GM18508 (cell line): Measurements from ENCODE around the gene NCKAP5.

Source experiments
- ATAC-seq: cut with Tn5 transposase; IDR thresholded peaks from one replicate; pipeline ENCODE4 v1.9.1; 2021; ENCODE audit warnings: moderate number of reproducible peaks; ENCODE audit not compliant: insufficient read depth, unreplicated experiment

NCKAP5 gene

DNA sequence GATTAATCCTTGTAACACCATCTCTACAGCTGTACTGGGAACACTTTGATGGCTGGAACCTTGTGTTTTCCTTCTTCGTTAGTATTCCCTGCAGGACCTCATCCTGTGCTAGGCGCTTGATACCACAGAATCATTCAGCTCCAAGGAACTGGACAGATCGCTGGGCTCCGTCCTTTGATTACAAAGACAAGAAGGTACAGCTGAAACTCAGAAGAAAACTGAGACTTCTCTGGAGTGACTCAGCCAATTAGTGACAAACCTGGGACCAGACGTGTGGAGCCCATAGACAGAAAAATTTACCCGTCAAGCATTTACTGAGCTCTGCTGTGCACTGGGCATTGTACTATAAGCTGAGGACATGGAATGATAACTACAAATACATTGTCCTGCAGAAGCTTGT is 67.3 kb downstream of the NCKAP5 start:
- ATAC-seq = no peak

DNA sequence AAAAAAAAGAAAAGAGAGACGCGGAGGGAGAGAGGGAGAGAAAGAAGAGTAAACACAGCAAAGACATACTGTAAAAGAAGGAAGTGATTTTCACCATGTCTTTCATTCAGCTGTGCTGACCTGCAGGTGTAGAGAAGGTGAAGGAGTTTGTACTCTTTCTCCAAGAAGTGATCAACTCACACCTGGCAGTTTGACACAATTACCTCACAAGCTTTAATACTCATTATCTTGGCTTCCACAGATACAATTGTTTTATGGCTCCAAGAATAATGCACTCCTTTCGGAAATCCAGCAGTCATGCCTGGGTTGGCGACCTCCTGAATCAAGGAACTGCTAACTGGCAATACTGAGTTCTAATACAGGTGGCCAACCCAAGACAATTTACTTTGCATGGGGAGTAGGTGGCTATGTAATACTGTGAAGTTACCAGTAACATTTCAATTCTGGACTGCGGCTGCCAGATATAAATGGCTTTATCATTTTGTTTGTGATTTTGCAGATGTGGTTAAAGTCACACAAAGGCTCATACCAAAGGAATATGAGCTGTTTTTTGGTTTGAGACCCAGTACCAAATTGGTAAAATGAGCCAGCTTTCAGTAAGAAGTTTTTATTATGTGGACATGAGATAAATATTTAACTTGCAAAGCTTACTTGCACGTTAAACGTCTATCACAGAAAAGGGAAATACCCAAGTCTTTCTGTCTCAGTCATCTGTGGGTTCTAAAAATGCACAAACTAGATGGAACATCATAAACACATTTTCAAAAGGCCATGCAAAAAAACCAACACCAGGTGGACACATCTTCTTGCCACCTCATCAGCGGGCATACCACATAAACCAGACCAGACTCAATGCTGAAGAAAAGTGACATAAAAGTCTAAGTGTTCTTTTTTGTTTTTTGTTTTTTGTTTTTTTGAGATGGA is 69.3 kb downstream of the NCKAP5 start:
- ATAC-seq = peak; percentile 59

DNA sequence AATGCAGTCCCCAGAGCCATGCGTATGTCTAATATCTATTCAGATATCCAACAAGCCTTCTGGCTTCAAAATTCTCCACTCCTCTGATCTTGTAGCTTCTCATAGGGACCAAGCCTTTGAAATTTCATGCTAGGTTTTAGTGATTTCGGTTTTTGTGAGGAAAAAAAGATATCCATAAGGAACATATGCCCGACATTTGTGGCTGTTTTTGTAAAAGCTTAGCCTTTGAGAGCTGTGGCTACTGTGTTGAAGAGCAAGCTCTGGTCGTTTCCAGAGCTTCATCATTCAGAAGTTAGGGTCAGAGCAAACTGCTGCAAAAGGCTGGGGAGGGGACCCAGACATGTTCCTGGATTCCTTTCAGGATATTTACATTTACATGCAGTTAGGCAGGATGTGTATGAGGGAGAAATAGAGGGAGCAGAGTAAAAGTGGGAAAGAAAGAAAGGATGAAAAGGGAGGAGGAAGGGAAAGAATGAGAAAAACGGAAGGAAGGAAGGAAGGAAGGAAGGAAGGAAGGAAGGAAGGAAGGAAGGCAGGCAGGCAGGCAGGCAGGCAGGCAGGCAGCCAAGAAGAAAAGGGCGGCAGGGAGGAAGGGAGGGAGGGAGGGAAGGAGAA is 70.2 kb downstream of the NCKAP5 start:
- ATAC-seq = no peak

DNA sequence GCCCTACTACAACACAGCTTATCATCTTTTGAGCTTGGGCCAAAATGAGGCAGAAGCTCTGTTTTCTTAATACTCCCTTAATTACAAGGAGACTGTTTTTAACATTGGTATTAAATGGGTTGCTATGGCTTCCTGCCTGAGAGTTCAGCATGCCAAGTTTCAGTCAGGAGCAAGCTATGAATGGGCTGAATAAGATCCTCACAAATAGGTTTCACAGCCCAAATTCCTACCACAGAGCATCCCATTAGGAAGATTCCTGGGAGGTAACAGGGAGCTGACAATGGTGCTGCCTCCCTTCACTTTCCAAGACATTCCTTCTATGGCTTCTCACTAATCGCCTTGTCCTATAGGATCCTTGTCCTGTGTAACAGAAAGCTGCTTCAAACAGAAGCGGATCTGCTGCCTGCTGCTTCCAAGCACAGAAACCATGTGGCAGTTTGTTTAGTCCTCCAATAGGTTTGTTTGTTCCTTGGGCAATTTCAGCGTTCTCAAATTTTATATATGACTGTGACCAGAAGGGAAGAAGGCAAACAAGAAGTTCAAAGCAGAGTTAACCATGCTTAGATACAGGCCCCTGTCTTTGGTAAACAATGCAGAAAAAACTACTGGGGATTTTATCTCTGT is 70.9 kb downstream of the NCKAP5 start:
- no peak for ATAC-seq

DNA sequence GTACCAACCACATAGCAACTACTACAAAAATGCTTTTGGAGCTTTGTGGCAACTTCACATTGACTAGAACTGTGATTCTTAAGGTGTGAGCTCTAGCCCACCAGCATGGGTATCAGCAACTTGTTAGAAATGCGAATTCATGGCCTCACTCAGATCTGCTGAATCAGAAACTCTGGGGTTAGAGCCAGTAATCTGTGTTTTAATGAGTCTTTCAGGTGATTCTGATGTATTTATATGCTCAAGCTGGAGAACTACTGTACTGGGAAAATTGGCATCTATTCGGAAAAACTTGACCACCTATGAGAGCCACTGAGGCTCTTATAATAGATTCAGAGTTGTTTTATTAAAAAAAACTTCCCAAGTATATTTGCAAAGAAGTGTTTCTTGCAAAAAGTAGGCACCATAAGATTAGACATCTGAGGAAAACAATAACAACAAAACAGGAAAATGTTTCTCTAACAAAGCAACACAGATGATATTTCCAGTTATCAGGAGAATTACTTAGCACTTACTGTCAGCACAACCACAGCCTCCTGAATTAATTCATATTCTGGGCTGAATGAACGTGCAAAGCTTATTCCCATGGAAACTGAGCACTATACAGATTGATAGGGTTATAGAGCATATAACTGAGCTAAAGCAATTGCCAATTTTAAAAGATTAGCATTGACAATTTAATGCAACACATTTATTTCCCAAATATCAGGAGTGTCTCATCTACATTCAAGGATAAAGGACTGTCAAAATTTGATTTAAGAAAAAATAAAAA is 71.6 kb downstream of the NCKAP5 start:
- ATAC-seq = no peak

DNA sequence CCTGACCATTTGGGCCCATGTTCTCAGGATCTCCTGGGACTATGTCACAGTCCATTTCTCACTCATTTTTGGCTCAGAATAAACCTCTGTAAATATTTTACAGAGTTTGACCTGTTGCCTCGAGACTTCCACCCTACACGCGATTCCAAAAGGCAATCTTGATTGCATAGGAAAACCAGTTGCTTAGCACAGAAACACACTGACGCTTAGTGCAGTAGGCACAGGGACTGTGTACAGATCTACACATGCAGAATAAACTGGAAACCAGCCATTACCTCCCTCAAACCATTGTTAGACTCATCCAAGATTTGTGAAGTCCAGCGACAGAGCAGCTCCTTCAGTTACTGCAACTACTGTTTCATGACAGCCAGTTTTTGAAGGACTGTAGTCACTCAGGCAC is 73.0 kb downstream of the NCKAP5 start:
- no peak for ATAC-seq

DNA sequence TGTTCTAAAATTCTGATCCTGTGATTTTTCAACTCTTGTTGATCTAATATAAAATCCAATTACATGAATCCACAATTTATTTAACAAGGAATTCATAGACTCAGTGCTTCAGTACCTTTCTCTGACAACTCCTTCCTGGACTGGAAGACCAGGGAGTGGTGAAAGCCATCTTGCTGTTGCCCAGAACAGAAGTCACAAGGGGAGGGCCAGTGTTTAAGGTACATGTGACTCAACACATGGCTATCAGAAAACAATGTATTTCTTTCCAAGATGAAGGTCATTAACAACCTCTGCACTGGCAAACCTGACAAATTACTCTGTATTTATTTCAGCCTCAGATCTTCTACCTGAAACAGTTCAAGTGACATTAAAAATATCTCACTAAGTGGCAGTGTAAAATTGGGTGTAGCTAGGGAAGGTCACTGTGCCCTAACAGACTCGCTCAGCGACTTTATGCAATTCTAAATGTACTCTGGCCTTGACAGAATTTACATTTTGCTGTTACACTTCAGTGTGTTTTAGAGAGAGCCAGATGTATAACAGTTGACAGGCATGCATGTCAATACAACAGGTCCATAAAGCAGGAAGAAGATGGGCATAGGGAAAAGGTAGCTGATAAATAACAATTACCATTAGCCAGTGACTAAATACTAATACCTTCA is 75.4 kb downstream of the NCKAP5 start:
- no peak for ATAC-seq

DNA sequence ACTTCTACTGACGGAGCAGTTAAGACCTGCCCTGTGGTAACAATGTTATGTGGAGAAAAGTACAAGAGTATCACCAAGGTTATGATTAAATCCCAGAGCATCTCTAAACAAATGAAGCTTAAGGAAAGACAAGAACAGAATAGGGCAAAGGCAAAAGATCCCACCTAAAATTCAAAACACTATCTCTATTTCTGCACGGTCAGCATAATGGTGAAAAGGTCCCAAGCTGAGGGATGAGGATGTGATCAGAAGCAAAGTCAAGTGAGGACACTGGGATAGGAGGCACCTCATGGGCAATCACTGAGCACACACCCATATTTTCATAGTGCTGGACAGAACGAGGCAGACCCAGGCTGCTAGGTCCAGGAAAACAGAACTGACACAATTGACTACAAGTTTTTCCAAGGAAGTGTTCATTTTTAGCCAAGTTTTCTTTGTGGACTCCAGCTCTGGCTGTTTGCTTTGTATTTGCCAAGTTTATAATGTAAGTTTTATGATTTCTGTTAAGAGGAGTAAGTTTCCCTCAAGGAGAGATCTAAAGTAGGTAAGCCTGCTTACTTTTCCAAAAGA is 77.8 kb downstream of the NCKAP5 start:
- no peak for ATAC-seq

DNA sequence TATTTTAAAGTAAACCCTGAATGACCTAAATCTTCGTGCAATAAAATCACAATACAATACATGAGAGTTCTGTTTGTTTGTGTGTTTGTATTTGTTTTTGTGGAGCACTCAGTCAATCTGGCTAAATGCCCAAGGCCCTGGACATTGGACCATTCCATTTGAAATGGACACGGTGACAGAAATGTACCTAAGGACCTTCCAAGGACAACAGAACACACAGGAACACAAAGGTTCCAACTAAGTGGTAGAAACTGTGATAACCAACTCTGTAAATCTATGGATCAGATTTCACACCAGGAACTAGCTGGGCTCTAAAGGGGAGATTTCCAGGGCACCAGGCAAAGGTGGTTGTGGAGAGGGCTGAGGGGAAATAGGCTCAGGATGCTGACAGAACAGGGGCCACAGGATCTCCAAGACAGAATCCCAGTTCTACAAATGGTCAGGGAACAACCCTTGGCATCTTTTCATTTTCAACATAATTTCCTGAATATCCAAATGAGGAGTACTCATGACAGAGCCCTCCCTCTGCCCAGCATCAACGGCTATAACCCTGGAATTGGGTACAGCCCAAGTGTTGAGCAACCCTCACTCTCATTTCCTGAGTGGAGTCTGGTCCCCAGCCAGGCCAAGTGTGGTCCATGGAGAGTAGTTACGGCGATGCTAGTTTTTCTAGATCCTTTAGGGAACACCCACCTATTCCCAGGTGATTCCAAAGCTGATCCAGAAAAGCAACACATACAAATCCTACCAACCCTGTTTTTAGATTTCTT is 78.4 kb downstream of the NCKAP5 start:
- no peak for ATAC-seq

DNA sequence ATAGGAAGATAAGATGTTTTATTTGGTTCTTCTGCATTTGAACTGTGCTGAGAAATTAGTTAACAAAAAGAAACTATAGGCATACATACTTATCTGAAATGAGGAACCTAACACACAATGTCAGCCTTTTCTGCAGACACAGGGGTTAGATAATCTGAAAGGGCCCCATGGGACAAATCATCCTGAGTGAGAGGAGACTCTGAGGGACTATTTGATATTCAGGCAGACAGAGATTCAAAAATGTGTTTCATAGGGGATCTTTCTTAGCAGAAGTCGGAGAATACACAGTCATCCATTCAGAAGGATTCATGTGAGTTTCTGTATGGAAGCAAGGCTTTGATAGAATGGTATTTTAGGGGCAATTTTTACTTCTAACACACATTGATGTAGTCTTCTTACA is 79.1 kb downstream of the NCKAP5 start:
- ATAC-seq = no peak

DNA sequence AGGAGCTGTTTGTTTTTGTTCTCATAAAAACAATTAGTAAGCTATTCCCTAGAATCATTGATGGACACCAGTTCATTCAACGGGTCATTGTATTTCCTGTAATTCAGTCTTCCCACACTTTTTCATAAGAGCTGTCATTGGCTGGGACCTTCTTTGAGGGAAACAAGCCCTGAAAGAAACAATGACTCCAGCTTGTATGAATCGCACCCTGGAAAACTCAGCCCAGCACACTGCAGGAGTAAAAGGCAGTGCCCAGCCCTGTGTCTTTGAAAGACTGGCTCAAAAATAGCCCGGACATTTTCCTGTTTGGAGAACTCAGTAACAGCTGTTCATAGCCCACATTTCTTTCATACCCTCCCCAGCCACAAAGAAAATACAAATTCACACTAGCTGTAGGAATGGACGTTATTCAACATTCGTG is 81.5 kb downstream of the NCKAP5 start:
- ATAC-seq = no peak

DNA sequence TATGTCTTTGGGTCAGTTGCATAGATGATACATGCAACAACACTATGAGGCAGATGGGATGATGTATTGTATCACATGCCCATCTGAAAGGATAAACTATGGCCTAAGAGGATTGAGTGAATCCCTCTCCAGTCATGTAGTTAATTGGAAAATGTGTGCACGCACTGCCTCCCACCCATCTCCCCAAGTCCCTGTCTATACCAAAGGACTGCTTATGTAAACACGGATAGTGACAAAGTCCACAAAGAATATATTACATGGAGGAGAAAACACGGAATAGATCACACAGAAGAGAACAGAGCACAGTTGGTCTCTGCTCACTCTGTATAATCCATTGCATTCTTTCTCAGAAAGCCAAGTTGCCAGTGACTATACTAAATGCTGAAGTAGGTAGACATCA is 82.4 kb downstream of the NCKAP5 start:
- ATAC-seq = no peak

DNA sequence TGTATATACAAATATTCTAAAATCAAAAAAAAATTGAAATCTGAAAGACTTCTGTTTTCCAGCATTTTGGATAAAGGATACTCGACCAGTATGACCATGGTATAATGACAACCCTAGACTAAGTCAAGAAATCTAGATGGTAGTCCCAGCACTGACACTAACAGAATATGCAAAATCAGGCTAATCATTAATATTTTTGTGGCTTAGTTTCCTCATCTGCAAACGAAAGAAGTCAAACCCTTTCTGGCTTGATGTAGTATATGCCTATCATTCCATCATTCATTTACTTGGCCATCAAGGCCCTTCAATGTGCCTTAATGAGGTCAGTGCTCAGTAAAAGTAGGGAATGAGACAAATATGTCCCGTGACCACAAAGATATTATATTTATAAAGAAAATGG is 83.5 kb downstream of the NCKAP5 start:
- no peak for ATAC-seq

DNA sequence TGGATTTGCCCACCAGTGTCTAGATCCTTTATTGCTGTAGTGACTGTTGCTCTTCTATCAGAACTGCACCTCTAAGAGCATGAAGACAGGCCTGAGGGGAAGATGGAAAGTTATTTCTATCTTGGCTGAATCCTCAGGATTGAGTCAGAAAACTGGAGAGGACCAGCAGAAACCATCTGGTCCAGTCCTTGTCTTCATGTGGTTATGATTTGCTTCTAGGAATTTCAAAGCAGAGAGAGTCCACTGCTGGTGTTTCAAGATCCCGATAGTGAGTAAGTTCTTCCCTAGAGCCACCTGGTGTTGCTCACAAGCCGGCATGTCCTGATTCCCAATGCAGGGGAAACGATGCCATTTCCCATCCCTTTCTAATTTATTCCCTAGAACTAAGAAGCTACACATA is 84.2 kb downstream of the NCKAP5 start:
- ATAC-seq = no peak

DNA sequence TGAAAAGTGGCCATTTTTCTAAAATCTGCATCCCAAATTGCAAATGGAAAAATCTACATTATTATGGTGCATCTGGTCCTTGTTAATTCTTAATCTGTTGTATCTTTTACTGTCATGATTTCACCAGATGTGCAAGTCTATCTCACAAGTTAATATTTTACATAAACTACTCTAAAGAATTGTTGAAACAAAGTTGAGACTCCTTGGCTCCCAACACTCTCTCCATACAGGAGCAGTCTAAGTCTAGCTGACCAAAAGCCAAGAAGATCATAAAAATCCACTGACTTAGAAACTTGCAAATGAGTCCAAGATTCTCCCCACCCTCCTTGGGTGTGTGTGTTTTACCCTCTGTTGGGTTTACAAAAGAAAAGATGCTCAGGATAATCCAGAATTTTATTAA is 85.1 kb downstream of the NCKAP5 start:
- ATAC-seq = no peak

DNA sequence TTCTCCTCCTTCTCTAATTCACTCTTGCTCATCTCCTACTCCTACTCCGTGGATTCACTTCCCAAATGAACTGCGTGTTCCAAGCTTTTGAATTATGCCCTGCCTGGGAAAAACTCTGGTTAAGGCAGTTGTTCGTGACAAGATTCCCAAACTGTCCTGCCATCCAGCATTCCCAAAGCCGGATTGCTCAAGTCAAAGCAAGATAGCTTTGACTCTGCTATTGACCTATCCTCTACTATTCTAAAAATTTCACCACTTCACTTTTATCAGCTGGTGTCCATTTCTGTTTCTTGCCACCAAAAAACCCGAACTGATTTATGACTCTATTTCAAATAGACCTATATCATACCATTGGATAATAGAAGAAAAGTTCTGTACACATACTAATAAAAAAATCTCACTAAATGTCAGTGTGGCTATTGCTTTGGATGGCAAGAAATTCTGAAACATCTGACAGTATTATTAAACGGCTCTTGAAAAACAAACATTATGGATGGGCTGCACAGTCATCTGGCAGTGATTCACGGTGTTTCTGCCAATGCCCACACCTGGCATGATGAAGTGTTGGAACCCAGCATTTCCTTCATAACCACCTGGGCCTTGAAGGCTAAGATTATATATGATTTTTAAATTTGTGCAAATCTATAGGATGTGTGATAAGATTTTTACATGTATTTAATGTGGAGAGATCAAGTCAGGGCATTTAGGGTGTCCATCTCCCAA is 87.4 kb downstream of the NCKAP5 start:
- no peak for ATAC-seq

DNA sequence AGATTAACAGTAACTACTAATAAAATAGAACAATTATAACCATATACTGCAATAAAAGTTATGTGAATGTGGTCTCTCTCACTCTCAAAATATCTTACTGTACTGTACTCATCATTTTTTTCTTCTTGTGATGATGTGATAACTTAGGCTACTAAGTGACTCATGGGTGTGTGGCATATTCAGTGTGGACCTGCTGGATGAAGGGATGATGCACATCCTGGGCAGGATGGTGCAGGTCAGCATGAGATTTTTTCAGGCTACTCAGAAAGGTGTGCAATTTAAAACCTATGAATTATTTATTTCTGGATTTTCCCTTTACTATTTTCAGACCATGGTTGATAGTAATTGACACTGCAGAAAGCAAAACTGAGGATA is 90.7 kb downstream of the NCKAP5 start:
- no peak for ATAC-seq

DNA sequence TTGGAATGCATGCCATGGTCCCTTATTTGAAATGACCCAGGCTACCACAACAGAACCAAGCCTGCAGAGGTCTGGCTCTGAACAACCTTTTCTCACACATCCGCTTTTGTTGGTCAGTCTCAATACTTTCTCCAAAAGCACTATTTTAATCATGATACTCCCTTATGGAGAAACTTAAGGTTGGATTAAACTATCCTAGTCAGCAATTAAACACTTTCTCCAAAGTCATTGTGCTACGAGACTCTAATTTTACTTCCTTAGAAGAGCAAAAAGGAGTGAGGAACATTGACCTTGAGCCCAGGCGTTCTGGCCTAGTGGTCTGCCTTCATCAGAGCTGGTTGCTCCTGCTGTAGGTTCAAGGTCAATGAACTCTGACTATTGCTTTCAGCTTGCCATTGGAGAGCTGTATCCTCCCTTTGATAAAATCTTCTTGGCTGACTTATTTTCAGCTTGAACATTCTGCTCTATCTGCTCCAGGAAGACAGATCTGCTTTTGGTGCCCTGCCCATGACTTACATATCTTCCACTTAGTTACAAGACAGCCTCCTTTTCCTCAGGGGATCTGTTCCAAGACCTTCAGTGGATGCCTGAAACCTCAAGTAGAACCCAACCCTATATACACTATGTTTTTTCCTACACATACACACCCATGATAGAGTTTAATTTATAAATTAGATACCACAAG is 91.2 kb downstream of the NCKAP5 start:
- ATAC-seq = no peak
